Measurements from ENCODE around the gene TNRC6B. TPM values are rescaled to one million over a fixed set of nuclear protein-coding genes. Genes with fewer than 3 reads are reported as not detected.
A peak's percentile ranks its signal among the peaks of the same experiment; 100 is the strongest.
"Not testable (repeated sequence)": the region's sequence is repeated elsewhere in the genome, so short reads cannot be mapped to it uniquely, and the experiment has no call there.

Gene TNRC6B
- total and polyA plus RNA-seq, 2 of the 13 experiments (the other 11 are each of a cell fraction or from before 2014, with no cell fraction given): 8.9 to 13.2 TPM

DNA sequence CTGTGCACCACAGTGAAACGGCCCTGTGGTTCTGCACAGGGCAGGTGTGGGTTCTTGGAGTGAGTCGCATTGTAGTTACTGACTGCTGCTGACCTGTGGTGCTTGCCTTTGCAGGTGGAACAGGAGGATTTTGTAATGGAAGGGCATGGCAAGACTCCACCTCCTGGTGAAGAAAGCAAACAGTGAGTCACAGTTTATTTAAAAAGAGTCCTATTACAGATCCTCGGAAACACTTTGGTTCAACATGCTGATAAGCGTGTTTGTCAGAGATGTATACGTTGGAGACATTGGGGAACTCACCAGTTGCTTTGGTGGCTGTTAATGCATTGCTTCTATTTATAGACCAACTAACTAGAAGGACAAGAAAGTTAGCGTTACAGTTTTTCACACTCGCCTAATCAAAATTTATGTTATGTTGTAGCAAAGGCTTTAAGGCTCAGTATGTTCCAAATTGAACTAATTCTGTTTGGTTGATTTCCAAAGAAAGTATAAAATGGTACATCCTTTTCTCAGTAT lies 21.7 kb upstream of the TNRC6B start (continued):
- TF ChIP-seq, protein P1, sequence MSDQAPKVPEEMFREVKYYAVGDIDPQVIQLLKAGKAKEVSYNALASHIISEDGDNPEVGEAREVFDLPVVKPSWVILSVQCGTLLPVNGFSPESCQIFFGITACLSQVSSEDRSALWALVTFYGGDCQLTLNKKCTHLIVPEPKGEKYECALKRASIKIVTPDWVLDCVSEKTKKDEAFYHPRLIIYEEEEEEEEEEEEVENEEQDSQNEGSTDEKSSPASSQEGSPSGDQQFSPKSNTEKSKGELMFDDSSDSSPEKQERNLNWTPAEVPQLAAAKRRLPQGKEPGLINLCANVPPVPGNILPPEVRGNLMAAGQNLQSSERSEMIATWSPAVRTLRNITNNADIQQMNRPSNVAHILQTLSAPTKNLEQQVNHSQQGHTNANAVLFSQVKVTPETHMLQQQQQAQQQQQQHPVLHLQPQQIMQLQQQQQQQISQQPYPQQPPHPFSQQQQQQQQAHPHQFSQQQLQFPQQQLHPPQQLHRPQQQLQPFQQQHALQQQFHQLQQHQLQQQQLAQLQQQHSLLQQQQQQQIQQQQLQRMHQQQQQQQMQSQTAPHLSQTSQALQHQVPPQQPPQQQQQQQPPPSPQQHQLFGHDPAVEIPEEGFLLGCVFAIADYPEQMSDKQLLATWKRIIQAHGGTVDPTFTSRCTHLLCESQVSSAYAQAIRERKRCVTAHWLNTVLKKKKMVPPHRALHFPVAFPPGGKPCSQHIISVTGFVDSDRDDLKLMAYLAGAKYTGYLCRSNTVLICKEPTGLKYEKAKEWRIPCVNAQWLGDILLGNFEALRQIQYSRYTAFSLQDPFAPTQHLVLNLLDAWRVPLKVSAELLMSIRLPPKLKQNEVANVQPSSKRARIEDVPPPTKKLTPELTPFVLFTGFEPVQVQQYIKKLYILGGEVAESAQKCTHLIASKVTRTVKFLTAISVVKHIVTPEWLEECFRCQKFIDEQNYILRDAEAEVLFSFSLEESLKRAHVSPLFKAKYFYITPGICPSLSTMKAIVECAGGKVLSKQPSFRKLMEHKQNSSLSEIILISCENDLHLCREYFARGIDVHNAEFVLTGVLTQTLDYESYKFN (CRISPR knock-in tag; conservative IDR thresholded peaks at IDR 0.05): peak; percentile 80
- TF ChIP-seq, protein P2, sequence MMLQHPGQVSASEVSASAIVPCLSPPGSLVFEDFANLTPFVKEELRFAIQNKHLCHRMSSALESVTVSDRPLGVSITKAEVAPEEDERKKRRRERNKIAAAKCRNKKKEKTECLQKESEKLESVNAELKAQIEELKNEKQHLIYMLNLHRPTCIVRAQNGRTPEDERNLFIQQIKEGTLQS (CRISPR knock-in tag; IDR thresholded peaks at IDR 0.05): peak; percentile 97
- no peak for TF ChIP-seq AGO1 (IDR thresholded peaks at IDR 0.05; ENCODE audit: low read depth, low read length, poor library complexity, severe bottlenecking)
- TF ChIP-seq ZNF850 (CRISPR knock-in tag; conservative IDR thresholded peaks at IDR 0.05): no peak
- no peak for TF ChIP-seq HES4 (CRISPR knock-in tag; IDR thresholded peaks at IDR 0.05; ENCODE audit: borderline replicate concordance)
- TF ChIP-seq ZSCAN29 (CRISPR knock-in tag; conservative IDR thresholded peaks at IDR 0.05): no peak
- peak; percentile 85 for TF ChIP-seq TBX3 (IDR thresholded peaks at IDR 0.05; ENCODE audit: borderline replicate concordance)
- TF ChIP-seq, protein P3, sequence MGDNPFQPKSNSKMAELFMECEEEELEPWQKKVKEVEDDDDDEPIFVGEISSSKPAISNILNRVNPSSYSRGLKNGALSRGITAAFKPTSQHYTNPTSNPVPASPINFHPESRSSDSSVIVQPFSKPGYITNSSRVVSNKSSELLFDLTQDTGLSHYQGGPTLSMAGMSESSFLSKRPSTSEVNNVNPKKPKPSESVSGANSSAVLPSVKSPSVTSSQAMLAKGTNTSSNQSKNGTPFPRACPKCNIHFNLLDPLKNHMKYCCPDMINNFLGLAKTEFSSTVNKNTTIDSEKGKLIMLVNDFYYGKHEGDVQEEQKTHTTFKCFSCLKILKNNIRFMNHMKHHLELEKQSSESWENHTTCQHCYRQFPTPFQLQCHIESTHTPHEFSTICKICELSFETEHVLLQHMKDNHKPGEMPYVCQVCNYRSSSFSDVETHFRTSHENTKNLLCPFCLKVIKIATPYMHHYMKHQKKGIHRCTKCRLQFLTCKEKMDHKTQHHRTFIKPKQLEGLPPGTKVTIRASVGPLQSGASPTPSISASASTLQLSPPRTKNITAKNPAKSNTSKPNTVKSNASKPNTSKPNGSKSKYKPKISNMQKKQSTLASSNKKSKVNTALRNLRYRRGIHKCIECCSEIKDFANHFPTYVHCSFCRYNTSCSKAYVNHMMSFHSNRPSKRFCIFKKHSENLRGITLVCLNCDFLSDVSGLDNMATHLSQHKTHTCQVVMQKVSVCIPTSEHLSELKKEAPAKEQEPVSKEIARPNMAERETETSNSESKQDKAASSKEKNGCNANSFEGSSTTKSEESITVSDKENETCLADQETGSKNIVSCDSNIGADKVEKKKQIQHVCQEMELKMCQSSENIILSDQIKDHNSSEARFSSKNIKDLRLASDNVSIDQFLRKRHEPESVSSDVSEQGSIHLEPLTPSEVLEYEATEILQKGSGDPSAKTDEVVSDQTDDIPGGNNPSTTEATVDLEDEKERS (CRISPR knock-in tag; IDR thresholded peaks at IDR 0.05): peak; percentile 72; the same call in 1 of the 2 replicates

DNA sequence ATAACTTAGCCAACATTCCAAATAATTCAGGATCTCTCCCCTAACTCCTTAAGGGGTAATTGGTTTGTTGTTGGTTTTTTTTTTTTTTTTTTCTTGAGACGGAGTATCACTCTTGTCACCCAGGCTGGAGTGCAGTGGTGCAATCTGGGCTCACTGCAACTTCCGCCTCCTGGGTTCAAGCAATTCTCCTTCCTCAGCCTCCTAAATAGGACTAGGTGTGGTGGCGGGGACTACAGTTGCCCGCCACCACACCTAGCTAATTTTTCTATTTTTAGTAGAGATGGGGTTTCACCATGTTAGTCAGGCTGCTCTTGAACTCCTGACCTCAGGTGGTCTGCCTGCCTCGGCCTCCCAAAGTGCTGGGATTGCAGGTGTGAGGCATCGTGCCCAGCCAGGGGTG lies 21.0 kb upstream of the TNRC6B start:
- DNase-seq (ENCODE audit: low spot score); ATAC-seq; H3K27ac ChIP-seq (ENCODE audit: extremely low read length, insufficient read depth, low read length); BruUV-seq (replicated peaks); H3K4me2 ChIP-seq (ENCODE audit: low read depth, low read length); H3K79me2 ChIP-seq (ENCODE audit: insufficient read depth, low read length); in situ Hi-C loops (cut with HindIII; ENCODE audit: extremely low pct_ligation_motif_present, low pct_unique_long_range_greater_than_20kb); POLR2A ChIA-PET; H3K4me3 ChIP-seq (replicated peaks in 1 of 3; ENCODE audit: insufficient read depth in 1 of 3, low read depth in 2 of 3, low read length in 3 of 3); H3K27me3 ChIP-seq (ENCODE audit: control insufficient read depth in 1 of 2, insufficient read depth in 2 of 2, low read length in 2 of 2); FAIRE-seq; H3K9ac ChIP-seq (ENCODE audit: insufficient read depth, low read depth, low read length); CTCF ChIA-PET (ENCODE audit: low intra/inter-chr PET ratio, low total read pairs); H2AFZ ChIP-seq (ENCODE audit: low read length); H3K9me3 ChIP-seq (ENCODE audit: low read length); H3K36me3 ChIP-seq (replicated peaks in 1 of 2; ENCODE audit: control insufficient read depth in 1 of 2, insufficient read depth in 2 of 2, low read length in 2 of 2): not testable (repeated sequence)
- 91% methylated on average over 6 of the region's 6 CpGs for WGBS (ENCODE audit: low lambda C conversion rate)
- H4K20me1 ChIP-seq (ENCODE audit: insufficient read depth, low read length): peaks cover 25% of the 10 kb centered on the region
- intact Hi-C loops (cut with micrococcal nuclease; ENCODE audit: unreplicated experiment): loop anchor here (2.0 kb wide), 1 partner anchor 20 kb away; the partner anchor contains the start of gene TNRC6B
- peaks cover 18% of the 10 kb centered on the region for H3K4me1 ChIP-seq (ENCODE audit: insufficient read depth, low read length)
